Effector CD8-positive, alpha-beta T cell (primary cell): Measurements from ENCODE around the gene SCN2B.

ENCODE experiments used
- DNase-seq: peaks from one replicate; lab custom pipeline; 2025; lab: John Stamatoyannopoulos, UW

The SCN2B gene

DNA sequence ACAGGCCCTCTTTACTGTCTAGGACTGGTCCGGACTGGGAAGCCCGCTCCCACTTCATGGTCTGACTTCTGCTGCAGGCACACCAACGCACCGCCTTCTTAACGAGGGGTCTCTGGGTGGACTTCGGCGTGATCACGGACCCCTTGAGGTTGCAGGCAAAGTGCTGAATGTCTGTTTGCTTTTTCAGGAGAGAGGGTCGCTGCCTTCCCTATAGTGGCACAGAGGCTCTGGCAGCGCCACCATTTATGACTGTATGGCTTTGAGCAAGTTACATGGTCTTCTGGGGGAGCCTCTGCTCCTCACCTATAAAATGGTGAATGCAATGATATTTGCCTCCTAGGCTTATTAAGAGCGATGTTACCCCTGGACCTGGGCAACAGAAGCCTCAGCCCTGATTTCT is 22.5 kb downstream of the SCN2B start:
- DNase-seq = no peak

DNA sequence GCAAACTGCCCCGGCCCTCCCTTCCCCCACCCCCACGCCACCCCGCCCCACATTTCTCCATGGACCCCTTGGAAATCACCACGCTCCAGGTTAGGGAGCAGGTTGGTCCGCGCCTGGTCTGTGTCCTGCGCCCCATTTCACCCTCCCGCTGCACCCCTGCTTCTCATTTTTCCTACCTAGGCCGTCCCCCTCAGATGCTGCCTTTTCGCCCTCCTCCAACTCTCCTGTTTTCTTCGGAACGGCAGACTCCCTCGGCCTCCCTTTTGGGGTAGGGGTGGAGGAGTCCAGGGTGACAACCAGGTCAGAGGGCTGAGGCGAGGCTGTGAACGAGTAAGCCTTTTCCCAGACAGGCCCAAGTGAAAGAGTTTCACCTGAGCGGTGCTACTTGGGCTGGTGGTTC is 22.9 kb downstream of the SCN2B start:
- no peak for DNase-seq

DNA sequence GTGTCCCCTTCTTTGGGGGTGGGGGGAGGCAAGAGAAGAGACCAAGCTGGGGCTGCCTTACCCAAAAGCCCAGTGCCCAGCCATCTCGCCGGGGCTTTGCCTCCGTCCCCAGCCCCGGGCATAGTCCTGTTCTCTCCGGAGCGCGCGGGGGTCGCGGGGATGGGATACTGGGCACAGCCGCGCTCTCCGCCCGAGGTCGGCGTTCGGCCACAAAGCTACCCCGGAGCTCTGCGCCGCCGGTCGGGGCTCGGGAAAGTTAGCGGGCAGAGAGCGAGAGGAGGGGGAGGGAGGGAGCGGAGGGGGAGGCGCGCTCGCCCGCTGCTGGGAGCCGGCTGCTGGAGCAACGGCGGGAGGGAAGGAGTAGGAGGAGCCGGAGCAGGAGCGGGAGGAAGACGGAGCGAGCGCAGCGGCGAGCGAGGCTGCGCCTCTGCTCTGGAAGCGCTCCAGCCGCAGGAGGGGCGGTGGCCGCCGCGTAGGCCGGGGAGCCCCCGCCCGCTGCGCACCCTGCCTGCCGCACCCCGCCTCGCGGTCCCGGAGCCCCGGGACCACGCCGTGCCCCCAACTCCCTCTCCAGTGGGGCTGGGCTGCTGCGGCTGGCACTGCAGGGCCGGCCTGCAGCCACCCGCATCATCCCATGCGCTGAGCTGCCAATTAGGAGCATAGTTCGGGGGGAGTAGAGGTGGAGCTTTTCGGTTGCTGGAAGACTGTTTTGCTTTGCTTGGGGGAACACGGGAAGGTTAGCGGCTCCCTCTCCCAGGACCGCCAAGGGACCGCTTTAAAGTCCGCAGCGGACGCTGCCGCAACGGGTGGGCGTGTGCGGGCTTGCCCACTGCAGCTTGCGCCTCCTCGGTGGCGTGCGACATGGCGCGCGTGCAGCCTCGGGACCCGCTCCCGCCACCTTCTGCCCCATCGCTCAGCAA is 23.6 kb downstream of the SCN2B start, which contains the start of gene SCN4B:
Gene SCN4B (minus strand): TSS at position 272 of the 920 bp plus-strand sequence. CDS start 150 bp downstream, at position 122.
- DNase-seq = no peak

DNA sequence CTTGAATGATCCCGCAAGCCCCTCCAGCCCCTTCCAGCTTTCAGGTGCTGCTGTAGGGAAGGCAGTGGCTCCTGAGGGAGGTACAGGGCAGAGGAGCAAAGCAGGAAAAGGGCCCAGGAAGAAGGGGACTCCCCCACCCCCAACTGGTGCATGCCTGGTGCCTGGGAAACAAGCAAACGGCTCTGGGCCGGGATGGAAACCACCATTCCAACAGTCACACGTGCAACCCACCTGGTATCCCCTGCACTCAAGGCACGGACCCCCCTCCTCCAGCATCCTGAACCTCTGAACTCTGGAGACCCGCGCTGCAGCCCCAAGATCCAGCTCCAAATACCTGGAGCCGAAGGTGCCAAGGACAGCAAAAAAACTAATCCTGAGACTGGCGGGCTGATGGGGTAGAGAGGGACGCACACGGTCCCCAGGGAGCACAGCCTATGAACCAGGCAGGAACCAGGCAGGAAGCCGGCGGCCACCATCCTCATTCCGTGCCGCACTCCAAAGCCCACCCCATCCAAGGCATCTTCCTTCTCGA is 24.4 kb downstream of the SCN2B start:
- no peak for DNase-seq

DNA sequence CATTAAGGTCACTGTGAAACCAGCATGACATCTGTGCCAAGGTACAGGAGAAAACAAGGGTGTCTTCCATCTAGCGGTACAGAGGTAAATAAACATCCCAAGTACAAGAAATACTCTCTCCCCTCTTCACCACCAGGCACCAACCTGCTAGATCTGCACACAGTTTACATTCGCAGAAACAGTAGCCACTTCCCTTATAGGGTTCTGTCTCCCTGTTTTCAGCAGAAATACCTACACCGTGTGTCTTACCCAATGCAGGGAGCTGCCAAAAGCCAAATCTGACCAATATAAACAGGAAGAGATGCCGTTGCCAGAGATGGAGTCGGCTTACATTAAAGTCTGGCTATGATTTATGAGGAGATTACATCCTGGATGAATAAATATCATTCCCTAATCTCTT is 25.0 kb downstream of the SCN2B start:
- no peak for DNase-seq

DNA sequence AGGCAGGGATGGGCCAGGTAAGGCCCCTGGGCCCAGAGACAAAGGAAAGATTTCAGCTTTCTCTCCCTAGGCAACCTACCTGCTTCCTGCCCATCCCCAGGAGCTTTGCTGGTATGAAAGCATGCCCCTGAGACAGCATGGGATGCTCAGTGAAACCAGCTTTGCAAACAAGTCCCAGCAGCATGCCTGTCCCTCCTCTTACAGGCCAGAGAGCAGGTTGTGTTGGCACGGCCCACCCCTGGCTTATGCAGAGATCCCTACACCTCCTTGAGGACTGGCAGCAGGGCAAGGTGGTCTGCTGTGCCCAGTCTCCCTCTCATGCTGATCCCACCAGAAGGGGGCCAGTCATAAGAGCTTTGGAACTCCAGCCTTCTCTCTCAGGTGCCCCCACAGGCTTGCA is 26.9 kb downstream of the SCN2B start:
- no peak for DNase-seq

DNA sequence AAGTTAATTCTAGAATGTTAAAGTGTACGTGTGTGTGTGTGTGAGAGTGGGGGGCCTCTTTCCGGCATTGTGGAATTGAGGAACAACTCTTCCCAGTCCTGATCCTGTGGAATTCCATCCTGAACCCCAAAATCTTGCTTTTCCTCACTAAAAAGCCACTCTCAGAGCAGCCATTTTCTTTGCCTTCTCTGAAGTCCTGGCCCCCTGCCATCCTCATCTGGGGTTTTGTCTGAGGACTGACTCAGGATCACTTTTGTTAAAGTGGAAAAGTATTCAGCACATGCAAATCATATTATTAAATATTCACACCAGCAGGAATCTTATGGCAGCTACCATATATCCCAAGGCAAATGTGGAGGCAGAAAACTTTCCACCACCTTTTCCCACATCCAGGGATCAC is 27.6 kb downstream of the SCN2B start:
- DNase-seq = no peak

DNA sequence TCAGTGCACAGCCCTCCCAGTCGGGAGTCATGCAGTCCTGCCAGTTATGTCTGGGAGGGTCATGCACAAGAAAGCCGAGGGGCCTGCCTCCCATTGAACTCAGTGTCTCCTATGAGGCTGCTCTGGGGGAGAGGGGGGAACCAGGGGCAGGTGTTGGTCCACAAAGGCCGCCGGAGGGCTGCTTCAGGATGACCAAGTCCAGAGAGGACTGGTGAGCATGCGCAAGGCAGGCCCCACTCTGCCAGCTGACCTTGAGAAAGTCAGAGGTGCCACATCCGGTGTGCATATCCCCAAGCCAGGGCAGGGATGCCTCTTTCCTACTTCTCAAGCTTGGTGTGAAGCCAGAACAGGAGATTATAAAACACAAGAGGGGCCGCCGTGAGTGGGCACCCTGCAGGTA is 28.2 kb downstream of the SCN2B start:
- no peak for DNase-seq

DNA sequence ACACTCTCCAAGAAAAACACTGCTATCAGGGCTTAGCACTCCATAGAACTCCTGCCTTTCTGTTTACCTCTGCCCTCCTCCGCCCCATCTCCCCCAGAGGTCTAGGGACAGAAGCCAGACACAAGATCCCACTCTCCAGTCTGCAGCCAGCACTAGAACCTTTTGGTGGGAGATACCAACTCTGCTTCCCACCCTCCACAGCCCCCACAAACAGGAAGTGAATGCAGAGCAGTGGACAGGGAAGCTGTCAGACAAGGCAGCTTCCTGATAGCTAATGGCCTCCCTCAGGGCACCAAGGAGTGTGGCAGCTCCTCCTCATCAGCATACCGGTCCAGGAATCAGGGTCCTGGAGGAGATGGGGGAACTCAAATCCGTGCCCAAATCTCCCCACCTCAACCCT is 28.9 kb downstream of the SCN2B start:
- no peak for DNase-seq

DNA sequence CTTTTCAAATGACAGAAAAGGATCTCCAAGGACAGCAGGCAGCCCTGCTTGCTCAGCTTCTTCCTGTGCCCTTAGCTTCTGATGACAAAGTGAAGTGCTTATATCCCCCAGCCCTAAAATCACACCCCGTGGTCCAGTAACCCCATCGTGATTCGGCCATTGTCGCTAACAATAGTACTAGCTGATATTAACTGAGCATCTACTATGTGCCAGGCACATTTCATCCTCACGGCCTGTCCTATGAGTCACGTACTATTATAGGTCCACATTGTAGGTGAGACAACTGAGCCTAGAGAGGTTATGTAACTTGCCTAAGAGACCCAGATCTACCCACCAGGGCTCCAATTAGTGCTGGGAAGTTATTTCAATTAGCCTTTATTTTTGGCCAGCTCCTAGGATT is 29.9 kb downstream of the SCN2B start:
- no peak for DNase-seq

DNA sequence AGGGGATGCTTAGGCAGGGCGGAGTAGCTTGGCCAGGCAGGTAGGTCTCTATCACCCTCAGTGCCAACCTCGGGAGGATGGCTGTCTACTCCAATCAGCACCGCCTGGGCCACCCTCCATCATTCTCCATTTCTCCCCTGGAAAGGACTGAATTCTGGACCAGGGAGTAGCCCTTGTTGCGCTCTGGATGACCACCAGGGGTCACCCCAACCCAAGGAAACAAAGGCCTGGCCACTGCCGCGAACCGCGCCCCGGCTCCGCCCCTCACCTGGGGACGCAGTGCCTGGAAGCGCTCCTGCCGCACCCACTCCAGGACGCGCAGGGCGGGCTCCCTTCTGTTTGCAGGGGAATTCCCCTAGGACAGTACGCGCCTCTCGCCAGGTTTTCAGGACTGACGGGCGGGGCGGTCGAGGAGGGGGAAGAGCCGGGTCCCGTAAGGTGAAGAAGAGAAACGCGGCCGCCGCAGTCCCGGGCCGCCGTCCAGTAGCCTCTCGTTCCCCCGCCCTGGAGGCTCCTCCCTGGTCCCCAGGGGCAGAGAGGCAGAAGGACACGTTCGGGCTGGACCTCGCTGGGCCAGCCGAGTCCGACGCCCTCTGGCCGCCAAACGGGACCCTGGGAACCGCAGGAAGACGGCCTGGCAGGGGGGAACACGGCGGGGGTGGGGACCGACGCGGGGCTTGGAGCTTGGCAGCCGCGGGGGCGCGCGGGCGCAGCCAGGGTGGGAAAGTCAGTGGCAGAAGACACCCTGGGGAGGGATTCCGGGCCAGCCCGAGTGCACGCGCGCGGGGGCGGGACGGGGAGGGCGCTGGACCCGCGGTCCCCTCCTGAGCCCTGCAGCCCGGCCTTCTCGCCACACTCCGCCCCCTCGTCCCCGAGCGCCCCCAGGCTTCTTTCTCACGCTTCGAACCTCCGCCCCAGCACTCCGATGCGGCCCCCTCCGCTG is 30.9 kb downstream of the SCN2B start:
- DNase-seq = peak; percentile 85

DNA sequence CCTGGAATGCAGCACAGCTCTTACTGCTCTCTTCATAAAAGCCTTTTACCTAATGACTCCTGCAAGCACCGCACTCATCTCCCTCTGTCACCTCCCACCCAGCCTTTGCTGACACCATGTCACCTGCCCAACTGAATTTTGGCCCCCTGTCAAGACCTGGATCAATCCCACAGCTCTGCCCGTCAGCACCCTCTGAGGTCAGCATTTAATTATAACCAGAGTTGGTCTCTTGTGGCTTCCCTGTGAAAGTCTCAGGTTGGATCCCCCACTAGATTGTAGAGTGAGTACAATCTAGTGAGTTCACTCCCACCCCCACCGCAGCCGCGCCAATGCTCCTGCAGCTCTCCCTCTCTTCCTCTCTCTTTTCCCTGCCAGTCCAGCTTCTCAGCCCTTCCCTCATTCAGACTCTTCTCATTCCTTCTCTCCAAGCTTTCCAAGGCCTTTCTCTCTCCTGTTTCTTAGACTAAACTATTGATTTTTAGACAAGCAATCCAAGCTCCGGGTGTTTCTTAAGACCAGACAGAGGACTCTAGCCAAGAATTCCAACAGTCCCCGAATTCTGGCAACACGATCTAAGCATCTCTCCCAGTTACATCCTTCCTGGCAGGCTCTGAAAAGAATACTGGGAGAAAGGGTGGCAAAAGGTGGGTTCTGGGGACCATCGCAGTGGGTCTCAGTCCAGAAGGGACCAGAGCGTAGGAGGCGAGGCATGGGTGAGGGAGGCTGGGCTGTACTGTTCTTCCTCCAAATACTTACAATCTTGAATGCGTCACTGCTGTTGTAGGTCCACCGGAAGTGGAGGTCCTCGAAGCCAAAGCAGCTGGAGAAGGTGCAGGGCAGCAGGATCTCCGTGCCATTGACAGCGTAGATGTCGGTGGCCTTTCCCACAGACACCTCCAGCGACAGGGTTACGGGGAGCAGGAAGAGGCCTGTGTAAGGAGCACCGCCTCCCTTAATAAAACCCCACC is 31.9 kb downstream of the SCN2B start:
- DNase-seq = no peak

DNA sequence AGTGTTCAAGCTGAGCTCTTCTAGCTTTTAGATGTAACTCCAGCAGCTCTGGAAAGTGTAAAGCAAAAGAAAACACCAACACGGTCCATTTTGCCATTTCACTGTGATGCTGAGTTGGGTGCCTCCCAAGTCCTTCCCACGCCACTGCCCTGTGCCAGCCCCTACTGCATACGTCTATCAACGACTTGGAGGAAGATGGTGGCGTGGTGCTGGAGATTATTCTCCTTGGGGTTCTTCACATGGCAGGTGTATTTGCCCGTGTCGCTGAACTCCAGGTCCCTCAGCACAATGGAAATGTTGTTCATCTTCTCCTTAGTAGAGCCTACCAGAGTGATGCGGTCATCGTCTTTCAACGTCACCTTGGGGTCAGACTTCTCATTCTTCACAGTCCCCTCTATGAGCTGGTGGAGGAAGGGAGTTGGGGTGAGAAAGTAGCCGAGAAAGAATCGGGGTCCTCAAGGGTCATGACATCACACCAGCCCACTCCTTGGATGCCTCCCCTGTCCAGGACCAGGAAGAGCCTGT is 32.7 kb downstream of the SCN2B start:
- DNase-seq = no peak

DNA sequence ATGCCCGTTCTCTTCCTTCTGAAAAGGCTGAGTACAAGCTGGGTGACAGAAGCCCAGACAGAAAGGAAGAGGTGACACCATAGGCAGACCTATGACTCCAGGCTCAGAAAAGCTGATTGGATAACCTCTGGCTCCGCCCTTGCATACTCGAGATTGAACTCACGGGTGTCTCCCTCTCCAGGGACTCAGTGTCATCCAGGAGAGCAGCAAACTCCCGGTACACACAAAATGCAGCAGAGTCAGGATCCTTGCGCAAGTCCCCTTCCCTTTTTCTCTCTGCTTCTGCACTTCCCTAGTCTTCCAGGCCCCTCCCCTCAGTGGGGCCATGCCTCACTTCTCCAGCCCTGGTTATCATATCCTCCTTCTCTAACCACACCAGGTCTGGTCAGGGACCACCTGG is 33.6 kb downstream of the SCN2B start:
- no peak for DNase-seq

DNA sequence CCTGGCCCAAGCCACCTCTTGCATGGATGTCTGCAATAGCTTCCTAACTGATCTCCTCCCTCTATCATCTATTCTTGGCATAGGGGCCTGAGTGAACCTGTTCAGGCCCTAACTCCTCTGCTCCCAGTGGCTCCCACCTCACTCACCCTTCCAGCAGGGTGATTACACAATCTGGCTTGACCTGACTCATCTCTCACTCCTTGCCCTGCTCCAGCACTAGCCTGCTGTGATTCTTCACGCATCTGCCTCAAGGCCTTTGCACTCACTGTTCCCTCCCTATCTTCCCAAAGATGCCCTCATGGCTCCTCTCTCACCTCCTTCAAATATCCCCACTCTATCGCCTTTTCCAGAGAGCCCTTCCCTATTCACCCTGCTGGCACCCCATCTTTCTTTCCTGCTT is 34.4 kb downstream of the SCN2B start:
- DNase-seq = no peak

DNA sequence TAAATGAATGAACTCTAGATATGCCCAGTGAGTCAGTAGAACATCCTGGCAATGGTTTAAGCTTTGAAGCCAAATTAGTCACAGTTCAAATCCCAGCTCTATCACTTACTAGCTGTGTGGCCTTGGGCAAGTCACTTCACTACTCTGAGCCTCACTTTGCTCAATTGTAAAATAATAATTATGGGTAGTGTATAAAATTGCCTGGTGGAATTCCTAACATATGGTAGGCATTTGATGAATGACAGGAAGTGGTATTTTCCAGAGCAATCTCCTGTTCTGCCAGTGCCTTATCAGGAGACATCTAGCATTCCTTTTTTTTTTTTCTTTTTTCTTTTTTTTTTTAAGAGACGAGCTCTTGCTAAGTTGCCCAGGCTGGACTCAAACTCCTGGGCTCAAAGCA is 36.9 kb downstream of the SCN2B start:
- DNase-seq = no peak

DNA sequence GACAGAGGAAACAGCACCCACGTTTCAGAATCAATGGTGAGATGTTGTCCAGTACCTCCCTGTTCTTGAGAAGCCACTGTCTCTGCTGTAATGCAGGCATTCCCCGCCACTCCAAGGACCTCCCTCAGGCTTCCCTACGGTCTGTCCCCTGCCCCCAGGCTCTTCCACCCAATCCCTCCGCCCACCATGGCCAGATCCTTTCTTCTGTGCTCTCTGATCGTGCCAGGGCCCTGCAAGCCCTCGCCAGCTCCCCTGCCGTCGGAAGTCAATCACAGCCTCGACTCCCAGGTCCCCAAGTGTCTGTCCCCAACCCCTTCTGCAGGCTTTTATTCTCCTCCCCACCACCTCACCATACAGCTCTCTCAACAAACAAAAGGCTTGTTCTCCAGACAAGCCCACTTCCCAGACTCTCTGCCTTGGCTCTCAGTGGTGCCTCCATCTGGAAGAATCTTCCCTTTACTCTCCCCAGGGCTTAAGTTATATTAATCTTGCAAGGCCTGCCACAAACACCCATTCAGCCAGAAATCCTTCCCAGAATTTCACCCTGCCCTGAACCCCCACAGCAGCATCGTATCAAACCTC is 37.5 kb downstream of the SCN2B start:
- DNase-seq = no peak

DNA sequence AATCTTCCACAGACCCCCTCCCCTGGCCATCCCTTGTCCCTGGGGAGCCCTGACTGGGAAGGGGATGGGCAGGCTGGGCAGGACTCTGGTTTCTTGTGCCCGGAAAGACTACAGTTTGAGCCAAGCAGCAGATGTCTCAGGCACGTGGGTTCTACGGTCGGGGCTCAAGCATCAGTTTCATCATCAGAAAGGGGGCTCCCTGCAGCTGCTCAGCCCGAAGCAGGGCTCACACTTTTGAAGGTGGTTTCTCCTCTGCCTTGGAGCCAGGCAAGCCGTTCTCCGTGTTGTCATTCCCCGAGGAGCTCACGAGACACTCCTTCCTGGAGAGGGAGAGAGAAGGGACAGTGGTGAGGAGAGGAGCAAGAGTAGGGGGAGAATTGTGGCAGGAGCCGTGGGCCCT is 39.6 kb downstream of the SCN2B start:
- DNase-seq = no peak

DNA sequence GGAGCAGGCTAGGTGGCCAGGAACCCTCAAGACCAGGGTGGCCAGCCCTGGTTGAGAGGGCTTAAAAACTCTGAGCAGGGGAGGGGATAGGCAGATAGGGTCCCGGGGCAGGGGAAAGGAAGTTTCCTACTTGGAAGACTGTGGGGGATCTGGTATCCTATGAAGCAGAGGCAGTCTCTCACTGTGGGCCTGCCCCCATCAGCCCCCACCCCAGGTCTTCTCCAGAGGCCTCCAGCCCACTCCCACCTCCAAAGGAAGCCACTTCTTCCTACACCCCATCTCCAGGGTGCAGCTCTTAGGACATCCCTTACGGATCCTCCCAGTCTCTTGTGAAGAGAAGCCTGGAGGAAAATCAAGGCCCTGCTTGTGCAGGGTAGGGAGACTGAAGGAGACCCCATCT is 40.1 kb downstream of the SCN2B start:
- DNase-seq = no peak

DNA sequence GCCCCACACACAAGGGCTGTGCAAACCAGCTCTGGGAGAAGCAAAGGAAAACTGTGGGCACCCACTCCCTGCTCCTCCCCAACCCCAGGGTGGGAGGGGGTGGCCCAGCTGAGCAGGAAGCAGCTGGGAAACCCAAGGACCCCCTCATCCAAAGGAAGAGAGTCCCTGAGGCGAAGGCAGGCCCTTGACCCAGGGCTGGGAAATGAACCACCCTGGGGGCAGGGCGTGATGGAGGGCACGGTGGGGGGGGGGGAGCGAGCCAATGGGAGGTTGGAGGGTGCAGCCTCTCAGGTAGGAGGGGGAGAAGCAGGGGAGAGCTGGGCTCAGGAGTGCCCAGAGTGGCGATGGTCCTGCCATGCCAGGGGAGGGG is 40.7 kb downstream of the SCN2B start:
- no peak for DNase-seq
